GM12872 (cell line): ENCODE measurements around the gene FMN2.

Experiments used
- CTCF ChIP-seq: IDR thresholded peaks from 3 replicates; pipeline ENCODE4 v1.5.1; 2011; ENCODE audit warnings: low read depth, mild to moderate bottlenecking, low read length, moderate library complexity; ENCODE audit not compliant: insufficient read depth

The FMN2 gene

GRCh38 chr1:240155605-240156004 lies 63.9 kb downstream of the FMN2 start:
- no peak for TF ChIP-seq CTCF

GRCh38 chr1:240164742-240165141 lies 73.1 kb downstream of the FMN2 start:
- TF ChIP-seq CTCF = no peak

- no peak for TF ChIP-seq CTCF
Observed at GRCh38 chr1:240169188-240169587, 77.5 kb downstream of the FMN2 start.

GRCh38 chr1:240170266-240170665 lies 78.6 kb downstream of the FMN2 start:
- no peak for TF ChIP-seq CTCF

- TF ChIP-seq CTCF = no peak
Observed at GRCh38 chr1:240170806-240171205, 79.1 kb downstream of the FMN2 start.

- TF ChIP-seq CTCF = no peak
Observed at GRCh38 chr1:240171907-240172306, 80.2 kb downstream of the FMN2 start.

GRCh38 chr1:240173836-240174235 lies 82.2 kb downstream of the FMN2 start:
- no peak for TF ChIP-seq CTCF

GRCh38 chr1:240174734-240175133 lies 83.1 kb downstream of the FMN2 start:
- no peak for TF ChIP-seq CTCF
